NCI-H146 (cell line): Measurements from ENCODE around the gene SLC5A10.
"Not testable (repeated sequence)": the region's sequence is repeated elsewhere in the genome, so short reads cannot be mapped to it uniquely, and the experiment has no call there.

Source experiments
- DNase-seq: peaks from one replicate; lab custom pipeline; 2025; lab: John Stamatoyannopoulos, UW

The SLC5A10 gene

GRCh38 chr17:18951941-18952842 is at the start of gene SLC5A10:
SLC5A10 (plus strand) TSS chr17:18952165; CDS start chr17:18952206, 41 bp downstream.
- DNase-seq, result peak; percentile 38

- no peak for DNase-seq
These were observed 47.5 kb upstream of the SLC5A10 start for GRCh38 chr17:18904482-18904881.

- no peak for DNase-seq
These were observed 46.7 kb upstream of the SLC5A10 start for GRCh38 chr17:18905226-18905625.

GRCh38 chr17:18910326-18910725 is 41.6 kb upstream of the SLC5A10 start:
- no peak for DNase-seq

- no peak for DNase-seq
These were observed 41.1 kb upstream of the SLC5A10 start for GRCh38 chr17:18910881-18911280.

GRCh38 chr17:18916816-18917500 is 35.0 kb upstream of the SLC5A10 start:
- no peak for DNase-seq

GRCh38 chr17:18917506-18918032 is 34.4 kb upstream of the SLC5A10 start:
- no peak for DNase-seq

- no peak for DNase-seq
These were observed 32.0 kb upstream of the SLC5A10 start for GRCh38 chr17:18919963-18920362.

- no peak for DNase-seq
These were observed 31.0 kb upstream of the SLC5A10 start for GRCh38 chr17:18920911-18921441.

- DNase-seq, result no peak
These were observed 30.5 kb upstream of the SLC5A10 start for GRCh38 chr17:18921485-18921884.

GRCh38 chr17:18921912-18922451 is 30.0 kb upstream of the SLC5A10 start:
- no peak for DNase-seq

- DNase-seq, result not testable (repeated sequence)
These were observed 29.4 kb upstream of the SLC5A10 start for GRCh38 chr17:18922596-18922995.

GRCh38 chr17:18925187-18925586 is 26.8 kb upstream of the SLC5A10 start:
- DNase-seq, result no peak

- no peak for DNase-seq
These were observed 23.3 kb upstream of the SLC5A10 start for GRCh38 chr17:18928628-18929125.

- DNase-seq, result no peak
These were observed 19.5 kb upstream of the SLC5A10 start for GRCh38 chr17:18932360-18933055.

- DNase-seq, result no peak
These were observed 18.6 kb upstream of the SLC5A10 start for GRCh38 chr17:18933102-18934058.

GRCh38 chr17:18937981-18938691 is 13.8 kb upstream of the SLC5A10 start:
- DNase-seq, result peak; percentile 19

- DNase-seq, result no peak
These were observed 13.3 kb upstream of the SLC5A10 start for GRCh38 chr17:18938692-18939023.

GRCh38 chr17:18944646-18945045 is 7.3 kb upstream of the SLC5A10 start:
- no peak for DNase-seq

- DNase-seq, result no peak
These were observed 5.4 kb upstream of the SLC5A10 start for GRCh38 chr17:18946536-18946935.
